Stimulated activated CD4-positive, alpha-beta T cell treated with anti-CD3 and anti-CD28 coated beads, Interleukin-4, amount 100 ng/mL, for 24 hours (primary cell): ENCODE results near the gene RENBP.

Experiments used
- DNase-seq: peaks from one replicate; pipeline ENCODE4 v3.0.0-alpha.2; 2020

Gene RENBP

GRCh38 chrX:153953342-153953830 lies 8.9 kb upstream of the RENBP start:
- DNase-seq, result peak; percentile 78

GRCh38 chrX:153952373-153953026 lies 8.1 kb upstream of the RENBP start:
- no peak for DNase-seq

- DNase-seq, result no peak
Observed at GRCh38 chrX:153951683-153952372, 7.4 kb upstream of the RENBP start.

GRCh38 chrX:153950127-153950526 lies 5.7 kb upstream of the RENBP start:
- no peak for DNase-seq

- no peak for DNase-seq
Observed at GRCh38 chrX:153948847-153949805, 4.7 kb upstream of the RENBP start.

GRCh38 chrX:153948002-153948466 lies 3.6 kb upstream of the RENBP start:
- no peak for DNase-seq

- DNase-seq, result peak; percentile 81
Observed at GRCh38 chrX:153947009-153947769, 2.7 kb upstream of the RENBP start.

GRCh38 chrX:153945956-153946943 lies 1.8 kb upstream of the RENBP start:
- DNase-seq, result no peak

- no peak for DNase-seq
Observed at GRCh38 chrX:153944800-153945150, 332 bp upstream of the RENBP start.

- DNase-seq, result no peak
Observed at GRCh38 chrX:153941336-153942252, 2.8 kb downstream of the RENBP start.

GRCh38 chrX:153939573-153939972 lies 4.9 kb downstream of the RENBP start:
- no peak for DNase-seq

- DNase-seq, result no peak
Observed at GRCh38 chrX:153938226-153938786, 6.1 kb downstream of the RENBP start.

- DNase-seq, result no peak
Observed at GRCh38 chrX:153937056-153937455, 7.4 kb downstream of the RENBP start.

GRCh38 chrX:153935326-153935851 lies 9.1 kb downstream of the RENBP start:
- no peak for DNase-seq

GRCh38 chrX:153934762-153935325 lies 9.6 kb downstream of the RENBP start, which contains the start of gene NAA10:
Gene NAA10 (minus strand): TSS chrX:153935037. CDS start chrX:153934904, 133 bp downstream.
- DNase-seq, result peak; percentile 52

- no peak for DNase-seq
Observed at GRCh38 chrX:153934148-153934761, 10.2 kb downstream of the RENBP start.

GRCh38 chrX:153933748-153934147 lies 10.7 kb downstream of the RENBP start:
- DNase-seq, result no peak

- no peak for DNase-seq
Observed at GRCh38 chrX:153932220-153932915, 12.1 kb downstream of the RENBP start.
